IPS-11a (cell line): ENCODE results near the gene CLCNKB.
"Not testable (repeated sequence)": the region's sequence is repeated elsewhere in the genome, so short reads cannot be mapped to it uniquely, and the experiment has no call there.

Experiments used
- H3K4me3 ChIP-seq: one replicate; pipeline ENCODE4 v1.5.1; 2013; ENCODE audit warnings: low read depth, low read length, control low read depth

Gene CLCNKB

GRCh38 chr1:16014509-16015482 lies 28.8 kb upstream of the CLCNKB start:
- no peak overlapping the region for H3K4me3 ChIP-seq

- H3K4me3 ChIP-seq = no peak overlapping the region
Observed at GRCh38 chr1:16015491-16015890, 28.1 kb upstream of the CLCNKB start.

GRCh38 chr1:16015960-16016901 lies 27.4 kb upstream of the CLCNKB start:
- H3K4me3 ChIP-seq = no peak overlapping the region

GRCh38 chr1:16017076-16017460 lies 26.5 kb upstream of the CLCNKB start:
- no peak overlapping the region for H3K4me3 ChIP-seq

GRCh38 chr1:16017461-16018303 lies 25.9 kb upstream of the CLCNKB start, which contains the start of gene HSPB7:
HSPB7 (minus strand) TSS chr1:16018043; CDS start chr1:16017963, 80 bp downstream.
- H3K4me3 ChIP-seq = no peak within 1 kb of the TSS

GRCh38 chr1:16018308-16018707 lies 25.3 kb upstream of the CLCNKB start:
- H3K4me3 ChIP-seq = no peak overlapping the region

- H3K4me3 ChIP-seq = no peak overlapping the region
Observed at GRCh38 chr1:16018749-16019643, 24.6 kb upstream of the CLCNKB start.

GRCh38 chr1:16019644-16020277 lies 23.8 kb upstream of the CLCNKB start:
- H3K4me3 ChIP-seq = no peak overlapping the region

- no peak overlapping the region for H3K4me3 ChIP-seq
Observed at GRCh38 chr1:16020325-16020724, 23.3 kb upstream of the CLCNKB start.

- not testable (repeated sequence) for H3K4me3 ChIP-seq
Observed at GRCh38 chr1:16020878-16021277, 22.7 kb upstream of the CLCNKB start.

- no peak within 1 kb of the TSS for H3K4me3 ChIP-seq
Observed at GRCh38 chr1:16021681-16022080, 21.9 kb upstream of the CLCNKB start, which contains the start of gene CLCNKA. CLCNKA (plus strand) TSS chr1:16022036; CDS start chr1:16022620, 584 bp downstream.

- H3K4me3 ChIP-seq = no peak overlapping the region
Observed at GRCh38 chr1:16022393-16022792, 21.2 kb upstream of the CLCNKB start.

GRCh38 chr1:16023050-16023653 lies 20.4 kb upstream of the CLCNKB start:
- H3K4me3 ChIP-seq = no peak overlapping the region

GRCh38 chr1:16026302-16026701 lies 17.3 kb upstream of the CLCNKB start:
- peak overlapping the region; percentile 8 for H3K4me3 ChIP-seq

GRCh38 chr1:16026723-16027484 lies 16.7 kb upstream of the CLCNKB start:
- peak overlapping the region; percentile 8 for H3K4me3 ChIP-seq

- no peak overlapping the region for H3K4me3 ChIP-seq
Observed at GRCh38 chr1:16028237-16029002, 15.2 kb upstream of the CLCNKB start.

- not testable (repeated sequence) for H3K4me3 ChIP-seq
Observed at GRCh38 chr1:16029003-16029268, 14.6 kb upstream of the CLCNKB start.
